GM12801 (cell line): ENCODE data around the gene NDC1.

Experiments used
- TF ChIP-seq, protein P1 (sequence below): IDR thresholded peaks from one replicate; pipeline ENCODE4 v1.5.1; 2011; ENCODE audit warnings: control low read depth; ENCODE audit not compliant: insufficient read length; ENCODE audit errors: extremely low read depth

Gene NDC1

DNA sequence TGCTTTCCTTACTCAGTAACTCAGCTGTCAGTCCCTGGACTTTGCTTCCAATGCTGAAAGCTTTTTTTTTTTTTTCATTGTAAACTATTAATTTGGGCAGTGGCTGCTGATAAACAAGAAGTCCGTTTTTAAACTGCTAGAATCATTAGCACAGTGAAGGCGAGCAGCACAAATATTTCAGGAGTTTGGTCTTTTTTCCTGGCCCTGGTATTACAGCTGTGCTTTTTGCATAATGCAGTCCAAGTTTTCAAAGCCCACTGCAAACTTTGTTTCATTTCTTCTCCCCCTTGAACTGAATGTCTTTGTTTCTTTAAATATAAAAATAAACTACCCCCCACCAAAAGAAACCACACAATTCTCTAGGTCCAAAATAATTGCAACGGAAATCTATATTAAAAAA, 105.7 kb downstream of the NDC1 start:
- TF ChIP-seq, protein P1, sequence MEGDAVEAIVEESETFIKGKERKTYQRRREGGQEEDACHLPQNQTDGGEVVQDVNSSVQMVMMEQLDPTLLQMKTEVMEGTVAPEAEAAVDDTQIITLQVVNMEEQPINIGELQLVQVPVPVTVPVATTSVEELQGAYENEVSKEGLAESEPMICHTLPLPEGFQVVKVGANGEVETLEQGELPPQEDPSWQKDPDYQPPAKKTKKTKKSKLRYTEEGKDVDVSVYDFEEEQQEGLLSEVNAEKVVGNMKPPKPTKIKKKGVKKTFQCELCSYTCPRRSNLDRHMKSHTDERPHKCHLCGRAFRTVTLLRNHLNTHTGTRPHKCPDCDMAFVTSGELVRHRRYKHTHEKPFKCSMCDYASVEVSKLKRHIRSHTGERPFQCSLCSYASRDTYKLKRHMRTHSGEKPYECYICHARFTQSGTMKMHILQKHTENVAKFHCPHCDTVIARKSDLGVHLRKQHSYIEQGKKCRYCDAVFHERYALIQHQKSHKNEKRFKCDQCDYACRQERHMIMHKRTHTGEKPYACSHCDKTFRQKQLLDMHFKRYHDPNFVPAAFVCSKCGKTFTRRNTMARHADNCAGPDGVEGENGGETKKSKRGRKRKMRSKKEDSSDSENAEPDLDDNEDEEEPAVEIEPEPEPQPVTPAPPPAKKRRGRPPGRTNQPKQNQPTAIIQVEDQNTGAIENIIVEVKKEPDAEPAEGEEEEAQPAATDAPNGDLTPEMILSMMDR = no peak

DNA sequence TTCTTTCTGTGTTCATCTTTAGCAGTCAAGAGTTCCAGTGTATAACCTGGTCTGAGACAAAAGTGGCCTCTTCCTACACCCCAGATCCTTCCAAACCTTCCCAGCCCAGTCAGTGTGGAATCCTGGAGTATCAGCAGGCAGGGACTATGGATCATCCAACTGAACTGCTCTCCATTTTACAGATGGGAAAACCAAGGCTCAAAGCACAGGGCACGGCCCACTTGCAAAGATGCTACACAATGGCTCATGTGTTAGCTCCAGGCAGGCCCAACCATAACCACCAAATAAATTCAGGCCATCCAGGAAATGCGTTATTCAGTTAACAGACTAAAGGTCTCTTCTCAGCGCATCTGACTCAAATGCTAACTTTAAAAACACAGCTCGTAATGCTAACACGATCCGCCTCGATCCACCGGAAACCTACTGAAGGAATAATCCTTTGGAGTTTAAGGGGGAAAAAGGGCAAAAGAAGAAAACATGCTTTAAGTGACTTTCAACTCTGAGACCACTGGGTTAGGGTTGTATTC, 106.3 kb downstream of the NDC1 start:
- TF ChIP-seq, protein P1 = no peak

GRCh38 chr1:53731043-53731600, 107.0 kb downstream of the NDC1 start:
- TF ChIP-seq, protein P1 = no peak

GRCh38 chr1:53730224-53730865, 107.8 kb downstream of the NDC1 start:
- TF ChIP-seq, protein P1 = no peak

- TF ChIP-seq, protein P1 = no peak
Observed at GRCh38 chr1:53729456-53730223, 108.5 kb downstream of the NDC1 start.

GRCh38 chr1:53728702-53729455, 109.2 kb downstream of the NDC1 start:
- TF ChIP-seq, protein P1 = no peak

DNA sequence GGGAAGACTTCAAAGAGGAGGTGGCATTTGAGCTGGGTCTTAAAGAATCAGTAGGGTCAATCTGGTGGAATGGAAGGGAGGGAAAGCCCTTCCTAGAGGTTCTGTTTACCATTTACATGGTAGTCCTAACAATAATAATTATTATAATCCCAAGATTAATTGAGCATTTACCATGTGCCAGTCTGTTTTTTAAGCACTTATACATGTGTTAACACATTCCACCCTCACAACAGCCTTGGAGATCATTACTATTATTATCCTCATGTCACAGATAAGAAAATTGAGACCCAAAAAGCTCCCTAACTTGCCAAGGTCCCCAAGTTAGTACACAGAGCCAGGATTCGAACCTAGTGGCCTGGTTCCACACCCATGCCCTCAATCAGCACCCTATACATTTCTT, 109.9 kb downstream of the NDC1 start:
- TF ChIP-seq, protein P1 = no peak
